ENCODE data around the gene SPEN.
"Not testable (repeated sequence)": the region's sequence is repeated elsewhere in the genome, so short reads cannot be mapped to it uniquely, and the experiment has no call there.

SPEN gene

GRCh38 chr1:15836511-15836771, 11.1 kb upstream of the SPEN start:
- DNase-seq (ENCODE audit: low spot score in 2 of 2); H3K27me3 Mint-ChIP-seq; H3K9me3 Mint-ChIP-seq: not testable (repeated sequence)

DNA sequence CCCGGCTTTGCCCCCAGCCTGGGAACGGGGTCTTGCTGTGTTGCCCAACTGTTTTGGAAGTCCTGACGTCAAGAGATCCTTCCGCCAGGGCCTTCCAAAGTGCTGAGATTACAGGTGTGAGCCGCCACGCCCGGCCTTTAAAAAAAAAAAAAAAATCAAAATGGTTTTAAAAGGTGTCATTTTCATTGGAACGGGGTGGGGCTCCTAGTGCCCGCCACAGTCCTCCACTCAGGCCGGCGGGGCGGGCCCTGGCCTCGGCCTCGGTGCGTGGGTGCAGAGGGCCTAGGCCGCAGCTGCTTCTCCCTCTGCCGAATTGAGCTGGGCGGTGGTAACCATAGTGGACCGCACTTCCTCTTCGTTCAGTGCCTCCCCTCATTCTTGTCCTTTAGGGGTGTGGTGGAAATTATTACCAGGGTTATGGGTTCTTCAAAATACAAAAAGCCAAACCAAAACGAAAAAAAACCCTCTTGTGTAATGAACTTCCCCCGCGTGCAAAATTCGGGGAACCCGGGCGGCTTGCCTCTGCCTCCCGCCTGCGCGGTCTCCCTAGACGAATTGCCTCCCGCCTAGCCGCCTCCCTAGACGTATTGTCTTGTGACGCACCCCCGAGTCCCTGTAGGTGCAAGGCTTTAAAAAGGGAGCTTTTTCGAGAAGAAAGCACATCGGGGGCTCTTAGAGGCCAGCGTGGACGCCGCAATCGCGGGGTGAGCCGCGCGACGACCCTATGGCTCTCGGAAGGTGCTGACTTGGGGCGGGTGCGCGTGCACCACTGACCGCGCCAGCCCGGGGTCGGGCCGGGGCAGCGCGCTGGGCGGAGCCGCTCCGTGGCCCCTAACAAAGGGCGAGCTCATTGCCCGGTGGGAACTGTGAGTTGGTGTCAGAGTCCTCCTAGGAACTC, 10.5 kb upstream of the SPEN start:
- no peaks in the 10 kb centered on the region for H3K27me3 Mint-ChIP-seq
- peak overlapping the region; percentile 94 for H3K4me3 Mint-ChIP-seq
- ATAC-seq (replicated peaks; ENCODE audit: extremely low read depth, poor library complexity, severe bottlenecking) (no peak), DNase-seq (ENCODE audit: low spot score in 2 of 2) (peak; percentile 15 to 38)
- no peaks in the 10 kb centered on the region for H3K9me3 Mint-ChIP-seq
- no peaks in the 10 kb centered on the region for H3K4me1 Mint-ChIP-seq
- H3K36me3 Mint-ChIP-seq (ENCODE audit: insufficient read depth), result peaks cover 23% of the 10 kb centered on the region
- H3K27ac Mint-ChIP-seq (ENCODE audit: low read depth), result peak overlapping the region; percentile 97

More at GRCh38 chr1:15836511-15836771, 11.1 kb upstream of the SPEN start:
- ATAC-seq (replicated peaks; ENCODE audit: extremely low read depth, poor library complexity, severe bottlenecking); H3K4me1 Mint-ChIP-seq: not testable (repeated sequence)
- Mint-ChIP-seq H3K36me3 (ENCODE audit: insufficient read depth) (peaks cover 23% of the 10 kb centered on the region), H3K4me3 (peak overlapping the region; percentile 94), H3K27ac (ENCODE audit: low read depth) (peak overlapping the region; percentile 97)

DNA sequence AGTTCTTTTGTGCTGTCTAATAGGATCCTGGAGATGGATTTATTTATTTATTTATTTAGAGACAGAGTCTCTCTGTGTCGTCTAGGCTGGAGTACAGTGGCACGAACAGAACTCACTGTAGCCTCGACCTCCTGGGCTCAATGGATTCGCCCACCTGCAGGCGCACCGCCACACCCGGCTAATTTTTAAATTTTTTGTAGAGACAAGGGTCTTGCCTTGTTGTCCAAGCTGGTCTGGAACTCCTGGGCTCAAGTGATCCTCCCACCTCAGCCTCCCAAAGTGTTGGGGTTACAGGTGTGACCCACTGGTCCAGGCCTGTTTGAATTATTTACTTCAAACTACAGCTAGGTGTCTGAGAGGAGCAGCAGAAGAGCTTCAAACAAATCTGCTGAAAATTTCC, 9.6 kb upstream of the SPEN start:
- DNase-seq (ENCODE audit: low spot score in 2 of 2) (no peak), ATAC-seq (replicated peaks; ENCODE audit: extremely low read depth, poor library complexity, severe bottlenecking) (no peak)
- no peaks in the 10 kb centered on the region for H3K27me3 Mint-ChIP-seq
- no peaks in the 10 kb centered on the region for H3K9me3 Mint-ChIP-seq
- H3K4me3 Mint-ChIP-seq, result no peak overlapping the region
- H3K27ac Mint-ChIP-seq (ENCODE audit: low read depth), result no peak overlapping the region
- no peaks in the 10 kb centered on the region for H3K4me1 Mint-ChIP-seq
- peaks cover 21% of the 10 kb centered on the region for H3K36me3 Mint-ChIP-seq (ENCODE audit: insufficient read depth)

- no peak overlapping the region for H3K4me3 Mint-ChIP-seq
- H3K4me1 Mint-ChIP-seq, result no peaks in the 10 kb centered on the region
- H3K27ac Mint-ChIP-seq (ENCODE audit: low read depth), result no peak overlapping the region
- ATAC-seq (replicated peaks; ENCODE audit: extremely low read depth, poor library complexity, severe bottlenecking), result no peak
- no peaks in the 10 kb centered on the region for H3K27me3 Mint-ChIP-seq
- no peaks in the 10 kb centered on the region for H3K9me3 Mint-ChIP-seq
- H3K36me3 Mint-ChIP-seq (ENCODE audit: insufficient read depth), result peaks cover 21% of the 10 kb centered on the region
- no peak for DNase-seq (ENCODE audit: low spot score in 2 of 2)
These were observed 8.8 kb upstream of the SPEN start for GRCh38 chr1:15838721-15839120.

DNA sequence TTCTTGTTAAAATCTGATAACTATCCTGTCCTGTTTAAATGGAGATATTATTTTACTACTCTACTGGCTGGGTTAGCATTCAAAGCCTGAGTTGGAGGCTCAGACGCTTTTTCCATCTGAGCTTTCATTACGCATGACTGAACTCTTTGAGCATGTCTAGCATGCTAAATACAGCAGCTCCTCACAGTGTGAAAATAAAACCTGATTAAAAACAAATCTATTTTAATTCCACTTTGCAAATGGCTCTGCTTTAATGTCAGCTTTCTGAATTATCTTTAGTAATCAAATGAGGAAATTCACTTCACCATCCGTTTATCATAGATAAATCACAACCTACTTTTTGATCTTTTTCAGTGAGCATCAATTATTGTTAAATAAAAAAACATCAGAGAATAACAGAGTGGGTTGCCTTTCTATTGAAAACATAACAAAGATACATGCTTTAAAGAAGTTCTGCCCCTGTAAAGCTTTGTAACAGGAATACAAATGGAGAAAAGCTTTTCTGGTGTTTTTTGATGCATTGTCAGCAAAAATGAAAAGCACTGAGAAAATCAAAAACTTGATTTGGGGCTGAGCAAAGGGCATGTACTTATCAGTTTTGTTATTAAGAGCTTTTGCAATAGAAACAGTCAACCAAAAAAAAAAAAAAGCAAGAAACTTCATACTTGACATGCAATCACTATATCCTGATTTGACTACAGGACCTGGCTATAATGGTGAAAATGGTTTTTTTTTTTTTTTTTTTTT, 3.5 kb upstream of the SPEN start:
- H3K4me1 Mint-ChIP-seq, result peaks cover 6% of the 10 kb centered on the region
- no peaks in the 10 kb centered on the region for H3K9me3 Mint-ChIP-seq
- no peaks in the 10 kb centered on the region for H3K27me3 Mint-ChIP-seq
- DNase-seq (ENCODE audit: low spot score in 2 of 2), result no peak
- H3K36me3 Mint-ChIP-seq (ENCODE audit: insufficient read depth), result peaks cover 12% of the 10 kb centered on the region
- H3K27ac Mint-ChIP-seq (ENCODE audit: low read depth), result no peak overlapping the region
- no peak overlapping the region for H3K4me3 Mint-ChIP-seq
- ATAC-seq (replicated peaks; ENCODE audit: extremely low read depth, poor library complexity, severe bottlenecking), result no peak

DNA sequence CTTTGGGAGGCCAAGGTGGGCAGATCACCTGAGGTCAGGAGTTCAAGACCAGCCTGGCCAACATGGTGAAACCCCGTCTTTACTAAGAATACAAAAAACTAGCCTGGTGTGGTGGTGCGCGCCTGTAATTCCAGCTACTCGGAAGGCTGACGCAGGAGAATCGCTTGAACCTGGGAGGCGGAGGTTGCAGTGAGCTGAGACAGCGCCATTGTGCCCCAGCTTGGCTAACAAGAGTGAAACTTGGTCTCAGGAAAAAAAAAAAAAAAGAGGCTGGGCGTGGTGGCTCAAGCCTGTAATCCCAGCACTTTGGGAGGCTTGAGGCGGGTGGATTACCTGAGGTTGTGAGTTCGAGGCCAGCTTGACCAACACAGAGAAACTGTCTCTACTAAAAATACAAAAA, 1.5 kb upstream of the SPEN start:
- H3K36me3 Mint-ChIP-seq (ENCODE audit: insufficient read depth), result peaks cover 15% of the 10 kb centered on the region
- DNase-seq (ENCODE audit: low spot score in 2 of 2); H3K27me3 Mint-ChIP-seq; H3K9me3 Mint-ChIP-seq; ATAC-seq (replicated peaks; ENCODE audit: extremely low read depth, poor library complexity, severe bottlenecking): not testable (repeated sequence)
- peak overlapping the region; percentile 49 for H3K27ac Mint-ChIP-seq (ENCODE audit: low read depth)
- H3K4me3 Mint-ChIP-seq, result peak overlapping the region; percentile 98
- H3K4me1 Mint-ChIP-seq, result peaks cover 24% of the 10 kb centered on the region

DNA sequence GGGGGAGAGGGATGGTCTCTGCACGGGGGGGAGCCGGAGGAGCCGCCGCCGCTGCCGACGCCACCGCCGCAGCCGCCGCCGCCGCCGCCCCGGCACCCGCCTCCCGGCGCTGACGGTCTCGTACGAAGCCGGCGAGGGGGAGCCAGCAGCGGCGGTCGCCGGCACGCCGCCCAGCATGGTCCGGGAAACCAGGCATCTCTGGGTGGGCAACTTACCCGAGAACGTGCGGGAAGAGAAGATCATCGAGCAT, 311 bp downstream of the SPEN start:
- H3K4me1 Mint-ChIP-seq, result peaks cover 37% of the 10 kb centered on the region
- H3K36me3 Mint-ChIP-seq (ENCODE audit: insufficient read depth), result peaks cover 15% of the 10 kb centered on the region
- peak overlapping the region; percentile 98 for H3K4me3 Mint-ChIP-seq
- no peak for ATAC-seq (replicated peaks; ENCODE audit: extremely low read depth, poor library complexity, severe bottlenecking)
- no peaks in the 10 kb centered on the region for H3K27me3 Mint-ChIP-seq
- DNase-seq (ENCODE audit: low spot score in 2 of 2), result no peak
- H3K9me3 Mint-ChIP-seq, result no peaks in the 10 kb centered on the region
- H3K27ac Mint-ChIP-seq (ENCODE audit: low read depth), result peak overlapping the region; percentile 88

DNA sequence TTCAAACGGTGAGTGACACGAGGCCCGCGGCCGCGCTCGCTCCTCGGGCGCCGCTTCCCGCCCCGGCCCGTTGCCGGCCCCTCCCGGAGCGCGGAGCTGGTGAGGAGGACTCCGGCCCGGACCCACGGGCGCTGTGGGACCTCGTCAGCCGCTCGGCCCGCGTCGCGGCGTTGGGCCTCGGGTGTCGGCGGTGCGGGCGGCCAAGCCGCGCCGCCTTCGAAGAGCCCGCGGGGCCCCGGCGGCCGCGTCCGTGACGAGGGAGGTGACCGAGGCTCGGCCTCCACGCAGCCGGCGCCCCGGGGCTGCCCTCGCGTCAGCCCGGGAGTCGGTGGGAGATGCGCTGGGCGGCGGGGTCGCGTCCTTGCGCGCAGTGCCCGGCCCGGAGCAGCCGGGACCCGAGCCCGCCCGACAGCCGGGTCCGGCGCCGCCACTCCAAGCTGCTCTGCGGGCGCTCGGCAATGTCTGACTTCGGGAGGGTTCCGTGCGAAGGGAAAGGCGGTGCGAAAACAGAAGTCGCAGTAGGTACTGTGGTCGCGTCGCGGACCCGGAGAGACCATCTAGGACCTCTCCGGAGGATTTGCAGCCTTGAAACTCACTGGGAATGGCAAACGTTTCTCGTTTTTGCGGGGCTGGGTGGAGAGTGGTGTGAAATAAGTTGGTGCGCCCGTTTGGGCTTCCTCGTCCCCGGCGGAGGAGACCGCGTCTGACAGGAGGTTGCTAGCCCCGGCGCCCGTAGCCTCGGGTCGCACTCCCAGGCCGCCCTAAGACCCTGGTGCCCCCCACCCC, 829 bp downstream of the SPEN start:
- H3K4me1 Mint-ChIP-seq, result peaks cover 37% of the 10 kb centered on the region
- no peaks in the 10 kb centered on the region for H3K27me3 Mint-ChIP-seq
- DNase-seq (ENCODE audit: low spot score in 2 of 2), result peak; percentile 18 to 40
- peak overlapping the region; percentile 98 for H3K4me3 Mint-ChIP-seq
- ATAC-seq (replicated peaks; ENCODE audit: extremely low read depth, poor library complexity, severe bottlenecking), result peak; percentile 15
- no peaks in the 10 kb centered on the region for H3K9me3 Mint-ChIP-seq
- peaks cover 15% of the 10 kb centered on the region for H3K36me3 Mint-ChIP-seq (ENCODE audit: insufficient read depth)
- peak overlapping the region; percentile 92 for H3K27ac Mint-ChIP-seq (ENCODE audit: low read depth)

DNA sequence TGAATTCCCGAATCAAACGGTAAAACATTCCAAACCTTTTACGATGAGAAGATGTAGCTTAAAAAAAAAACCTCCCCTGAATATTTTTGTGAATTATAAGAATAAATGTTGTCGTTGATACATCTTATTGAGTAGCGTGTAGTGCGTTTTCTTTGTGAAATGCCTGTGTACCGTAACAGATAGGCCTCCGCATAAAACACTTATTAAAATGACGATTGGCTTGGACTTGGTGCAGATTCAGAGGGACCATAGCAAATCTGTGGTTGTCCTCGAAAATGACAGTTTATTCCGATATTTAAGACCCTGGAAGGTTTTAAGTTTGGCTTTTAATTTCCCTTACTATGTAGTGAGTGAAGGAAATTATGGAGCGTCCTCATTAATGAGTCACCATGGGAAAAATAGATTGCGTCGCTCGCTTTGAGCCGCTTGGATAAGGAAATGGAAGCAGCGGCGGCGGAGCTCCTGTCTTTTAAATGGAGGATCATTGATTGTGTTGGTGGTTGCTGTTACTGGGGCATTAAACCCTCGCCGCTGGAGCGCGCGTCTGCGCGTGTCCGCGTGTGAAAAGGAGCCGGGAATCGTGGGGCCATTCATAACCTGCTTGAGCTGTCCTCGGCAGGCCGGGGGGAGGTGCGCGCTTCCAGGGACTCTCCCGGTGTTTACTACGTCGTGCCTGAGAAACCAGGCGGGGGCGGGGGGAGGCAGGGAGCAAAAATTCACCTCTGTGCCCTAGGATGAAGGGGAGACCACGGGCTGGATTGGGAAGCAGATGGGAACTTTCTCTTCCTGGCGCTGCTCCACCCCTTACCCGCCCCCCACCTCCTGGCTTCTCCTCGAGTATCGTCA, 1.6 kb downstream of the SPEN start:
- no peaks in the 10 kb centered on the region for H3K27me3 Mint-ChIP-seq
- H3K4me1 Mint-ChIP-seq, result peaks cover 37% of the 10 kb centered on the region
- peak overlapping the region; percentile 98 for H3K4me3 Mint-ChIP-seq
- no peaks in the 10 kb centered on the region for H3K9me3 Mint-ChIP-seq
- ATAC-seq (replicated peaks; ENCODE audit: extremely low read depth, poor library complexity, severe bottlenecking) (no peak), DNase-seq (ENCODE audit: low spot score in 2 of 2) (peak; percentile 41 to 43)
- peak overlapping the region; percentile 92 for H3K27ac Mint-ChIP-seq (ENCODE audit: low read depth)
- H3K36me3 Mint-ChIP-seq (ENCODE audit: insufficient read depth), result peaks cover 18% of the 10 kb centered on the region

- no peaks in the 10 kb centered on the region for H3K9me3 Mint-ChIP-seq
- ATAC-seq (replicated peaks; ENCODE audit: extremely low read depth, poor library complexity, severe bottlenecking) (no peak), DNase-seq (ENCODE audit: low spot score in 2 of 2) (no peak)
- H3K4me1 Mint-ChIP-seq, result peaks cover 37% of the 10 kb centered on the region
- H3K27me3 Mint-ChIP-seq, result no peaks in the 10 kb centered on the region
- H3K27ac Mint-ChIP-seq (ENCODE audit: low read depth), result peak overlapping the region; percentile 92
- peaks cover 18% of the 10 kb centered on the region for H3K36me3 Mint-ChIP-seq (ENCODE audit: insufficient read depth)
- H3K4me3 Mint-ChIP-seq, result peak overlapping the region; percentile 98
These were observed 2.3 kb downstream of the SPEN start for GRCh38 chr1:15849775-15850324.

- Mint-ChIP-seq H3K36me3 (ENCODE audit: insufficient read depth) (peaks cover 16% of the 10 kb centered on the region), H3K27ac (ENCODE audit: low read depth) (no peak overlapping the region), H3K27me3 (no peaks in the 10 kb centered on the region), H3K9me3 (no peaks in the 10 kb centered on the region), H3K4me3 (peak overlapping the region; percentile 98), H3K4me1 (peaks cover 37% of the 10 kb centered on the region)
- ATAC-seq (replicated peaks; ENCODE audit: extremely low read depth, poor library complexity, severe bottlenecking), result no peak
- no peak for DNase-seq (ENCODE audit: low spot score in 2 of 2)
These were observed 3.0 kb downstream of the SPEN start for GRCh38 chr1:15850471-15851001.
